ENCODE measurements around the gene HS1BP3. TPM values are rescaled to one million over a fixed set of nuclear protein-coding genes. Genes with fewer than 3 reads are reported as not detected.

The HS1BP3 gene
- polyA plus RNA-seq, 3 donors = 14.1 to 24.9 (median 21.0) TPM

- no peak for DNase-seq (ENCODE audit: extremely low read depth in 1 of 11, low read depth in 9 of 11, low spot score in 4 of 11)
Measured at GRCh38 chr2:20653695-20654534, 3.0 kb upstream of the HS1BP3 start.

DNA sequence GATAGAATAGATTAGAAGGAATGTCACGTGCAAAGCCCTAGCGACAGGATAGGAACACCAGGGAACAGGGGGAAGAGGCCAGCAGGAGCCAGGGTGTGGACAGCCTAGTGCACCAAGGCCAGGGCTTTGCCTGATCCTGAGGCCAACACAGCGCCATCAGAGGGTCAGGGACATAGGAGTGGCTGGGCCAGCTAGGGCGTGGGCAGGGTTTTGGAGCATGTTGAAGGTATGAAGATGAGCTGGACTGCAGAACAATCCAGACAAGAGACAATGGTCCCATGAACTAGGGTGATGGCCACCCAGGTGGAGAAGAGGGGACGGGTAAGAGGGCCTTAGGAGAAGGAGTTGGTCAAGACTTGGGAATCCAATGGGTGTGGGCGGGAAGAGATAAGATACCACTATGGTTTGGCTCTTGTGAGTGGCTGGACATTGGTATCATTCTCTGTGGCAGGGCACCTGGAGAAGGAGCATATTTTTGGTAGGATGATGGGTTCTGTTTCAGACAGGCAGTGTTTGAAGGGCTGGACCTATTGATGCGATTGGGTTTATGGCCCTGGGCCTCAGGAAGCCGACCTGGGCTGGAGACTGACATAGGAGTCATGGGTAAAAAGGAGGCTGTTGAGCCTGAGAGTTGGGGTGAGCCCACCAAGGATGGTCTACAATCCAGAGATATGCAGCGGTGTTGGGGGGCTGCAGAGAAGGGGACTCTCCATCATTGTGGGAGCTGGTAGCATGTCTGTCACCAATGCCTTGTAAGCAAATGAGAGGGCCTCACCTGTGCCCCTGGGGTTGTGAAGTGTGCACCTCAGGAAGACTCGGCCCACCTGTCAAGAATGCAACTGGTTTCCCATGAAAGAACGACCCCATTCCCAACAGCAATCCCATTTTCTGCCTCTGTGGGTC lies 2.0 kb upstream of the HS1BP3 start:
- no peak for DNase-seq (ENCODE audit: extremely low read depth in 1 of 11, low read depth in 9 of 11, low spot score in 4 of 11)

DNA sequence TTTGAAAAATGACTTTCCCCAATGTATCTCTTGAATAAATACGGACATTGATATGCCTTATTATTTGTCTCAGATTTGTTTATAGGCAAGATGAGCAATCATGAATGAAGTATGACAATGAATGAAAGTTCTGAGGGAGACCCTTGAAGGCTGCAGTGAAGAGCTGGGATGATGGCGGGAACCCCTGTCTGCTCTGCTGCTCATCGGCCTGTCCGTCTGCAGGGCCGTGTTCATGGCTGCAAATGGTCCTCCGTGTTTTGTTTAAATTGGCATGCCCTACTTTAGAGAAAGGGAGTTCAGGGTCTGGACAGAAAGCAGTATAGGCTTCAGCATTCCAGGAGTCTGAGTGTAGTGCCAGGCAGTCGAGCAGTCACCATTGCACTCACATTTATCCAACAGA lies 1.2 kb upstream of the HS1BP3 start:
- DNase-seq (ENCODE audit: extremely low read depth in 1 of 11, low read depth in 9 of 11, low spot score in 4 of 11) = no peak

DNA sequence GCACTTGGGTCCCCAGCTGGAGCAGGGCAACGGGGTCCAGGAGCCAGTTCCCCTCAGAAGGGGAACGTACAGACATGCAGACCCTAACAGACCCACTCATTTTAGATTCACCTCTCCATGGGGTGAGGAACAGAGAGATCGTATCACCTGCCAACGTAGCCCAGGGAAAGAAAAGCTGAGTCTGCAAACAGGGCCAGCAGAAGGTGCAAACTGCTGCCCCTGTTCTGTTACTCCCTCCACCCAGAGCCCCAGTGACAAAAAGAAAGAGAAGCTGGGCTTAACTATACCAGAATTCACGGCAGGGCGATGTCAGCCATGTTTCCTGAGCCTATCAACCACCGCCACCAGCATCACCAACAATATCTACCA lies 817 bp upstream of the HS1BP3 start:
- no peak for DNase-seq (ENCODE audit: extremely low read depth in 1 of 11, low read depth in 9 of 11, low spot score in 4 of 11)

GRCh38 chr2:20650393-20650876 lies 463 bp downstream of the HS1BP3 start:
- no peak for DNase-seq (ENCODE audit: extremely low read depth in 1 of 11, low read depth in 9 of 11, low spot score in 4 of 11)

GRCh38 chr2:20649976-20650375 lies 922 bp downstream of the HS1BP3 start:
- DNase-seq (ENCODE audit: extremely low read depth in 1 of 11, low read depth in 9 of 11, low spot score in 4 of 11) = no peak

- DNase-seq (ENCODE audit: extremely low read depth in 1 of 11, low read depth in 9 of 11, low spot score in 4 of 11) = no peak
Measured at GRCh38 chr2:20649576-20649975, 1.3 kb downstream of the HS1BP3 start.

- DNase-seq (ENCODE audit: extremely low read depth in 1 of 11, low read depth in 9 of 11, low spot score in 4 of 11) = no peak
Measured at GRCh38 chr2:20648831-20649230, 2.1 kb downstream of the HS1BP3 start.

DNA sequence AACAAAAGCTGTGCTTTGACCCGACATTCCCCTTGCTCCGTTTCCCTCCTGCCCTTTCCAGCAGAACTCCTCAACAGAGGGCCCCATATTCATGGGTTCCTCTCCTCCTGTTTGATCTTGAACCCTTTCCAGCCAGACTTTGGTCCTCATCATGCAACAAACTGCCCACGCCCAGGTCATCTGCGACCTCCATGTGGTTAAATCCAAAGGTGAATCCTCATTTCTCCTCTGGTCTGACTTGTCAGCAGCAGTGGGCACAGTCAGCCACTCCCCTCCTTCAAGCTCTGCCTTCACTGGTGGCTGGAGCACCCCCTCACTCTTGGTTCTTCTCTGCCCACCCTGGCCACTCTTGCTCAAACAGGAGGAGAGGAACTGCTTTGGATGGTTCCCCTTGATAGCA lies 2.7 kb downstream of the HS1BP3 start:
- DNase-seq (ENCODE audit: extremely low read depth in 1 of 11, low read depth in 9 of 11, low spot score in 4 of 11) = no peak

GRCh38 chr2:20647738-20648137 lies 3.2 kb downstream of the HS1BP3 start:
- no peak for DNase-seq (ENCODE audit: extremely low read depth in 1 of 11, low read depth in 9 of 11, low spot score in 4 of 11)

GRCh38 chr2:20647211-20647610 lies 3.7 kb downstream of the HS1BP3 start:
- DNase-seq (ENCODE audit: extremely low read depth in 1 of 11, low read depth in 9 of 11, low spot score in 4 of 11) = no peak

- DNase-seq (ENCODE audit: extremely low read depth in 1 of 11, low read depth in 9 of 11, low spot score in 4 of 11) = no peak
Measured at GRCh38 chr2:20646446-20646845, 4.5 kb downstream of the HS1BP3 start.

GRCh38 chr2:20645761-20646160 lies 5.1 kb downstream of the HS1BP3 start:
- DNase-seq (ENCODE audit: extremely low read depth in 1 of 11, low read depth in 9 of 11, low spot score in 4 of 11) = no peak

GRCh38 chr2:20645301-20645701 lies 5.6 kb downstream of the HS1BP3 start:
- DNase-seq (ENCODE audit: extremely low read depth in 1 of 11, low read depth in 9 of 11, low spot score in 4 of 11) = no peak

GRCh38 chr2:20643826-20644225 lies 7.1 kb downstream of the HS1BP3 start:
- no peak for DNase-seq (ENCODE audit: extremely low read depth in 1 of 11, low read depth in 9 of 11, low spot score in 4 of 11)

- DNase-seq (ENCODE audit: extremely low read depth in 1 of 11, low read depth in 9 of 11, low spot score in 4 of 11) = no peak
Measured at GRCh38 chr2:20643060-20643459, 7.8 kb downstream of the HS1BP3 start.

- DNase-seq (ENCODE audit: extremely low read depth in 1 of 11, low read depth in 9 of 11, low spot score in 4 of 11) = peak in 2 of 11 donors; percentile 73 to 75
Measured at GRCh38 chr2:20642055-20642971, 8.6 kb downstream of the HS1BP3 start.

DNA sequence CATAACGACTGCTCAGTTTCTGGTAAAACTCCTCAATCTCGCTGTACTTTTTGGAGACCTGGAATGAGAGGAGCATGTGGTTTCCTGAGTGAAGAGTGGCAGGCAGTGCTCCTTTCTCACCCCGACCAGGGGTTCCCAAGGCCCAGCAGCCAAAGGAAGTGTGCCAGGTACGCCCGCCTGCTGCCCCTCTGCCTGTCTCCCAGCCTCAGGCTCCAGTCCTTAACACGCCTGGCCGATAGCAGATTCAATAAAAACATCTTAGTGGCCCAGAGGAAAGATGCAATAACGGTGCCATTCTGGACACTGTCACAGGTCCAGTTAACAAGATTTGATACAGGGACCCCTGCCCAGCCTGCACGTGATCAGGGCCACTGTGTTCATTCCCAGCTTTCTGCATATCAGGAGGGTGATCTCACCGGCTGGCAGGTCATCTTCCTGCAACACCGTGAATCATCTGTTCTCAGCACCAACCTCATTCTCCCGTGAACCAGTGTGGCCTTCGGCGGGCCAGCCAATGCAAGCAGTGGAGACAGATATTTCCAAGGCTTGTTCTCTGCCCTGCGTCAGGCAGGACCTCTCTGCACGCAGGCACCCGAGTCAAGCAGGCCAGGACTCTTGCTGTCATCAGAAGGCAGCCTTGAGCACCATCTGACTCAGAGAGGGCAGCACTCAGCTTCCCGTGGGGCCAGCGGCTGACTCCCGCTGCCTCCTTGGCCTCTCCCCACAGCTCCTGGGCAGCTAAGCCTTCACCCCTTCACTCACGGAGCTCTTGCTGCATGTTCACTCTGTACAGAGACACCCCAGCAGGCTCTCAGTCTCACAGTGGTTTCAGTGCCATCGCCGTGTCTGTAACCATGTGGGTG lies 9.5 kb downstream of the HS1BP3 start:
- no peak for DNase-seq (ENCODE audit: extremely low read depth in 1 of 11, low read depth in 9 of 11, low spot score in 4 of 11)

Measured in renal cortex interstitium (tissue), 11 donors.